HG03135 (cell line): ENCODE data around the gene MOSMO.
"Not testable (repeated sequence)": the region's sequence is repeated elsewhere in the genome, so short reads cannot be mapped to it uniquely, and the experiment has no call there.

Experiments
- ATAC-seq: cut with Tn5 transposase; IDR thresholded peaks from one replicate; pipeline ENCODE4 v1.9.1; 2021; ENCODE audit warnings: mild to moderate bottlenecking, moderate library complexity; ENCODE audit not compliant: unreplicated experiment

The MOSMO gene

DNA sequence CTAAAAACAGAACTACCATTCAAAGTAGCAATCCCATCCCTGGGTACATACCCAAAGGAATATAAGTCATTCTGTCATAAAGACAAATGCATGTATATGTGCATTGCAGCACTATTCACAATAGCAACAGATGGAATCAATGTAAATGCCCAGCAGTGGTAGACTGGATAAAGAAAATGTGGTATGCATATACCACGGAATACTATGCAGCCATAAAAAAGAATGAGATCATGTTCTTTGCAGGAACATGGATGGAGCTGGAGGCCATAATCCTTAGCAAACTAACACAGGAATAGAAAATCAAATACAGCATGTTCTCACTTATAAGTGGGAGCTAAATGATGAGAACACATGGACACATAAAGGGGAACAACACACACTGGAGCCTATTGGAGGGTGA, 120.6 kb downstream of the MOSMO start:
- not testable (repeated sequence) for ATAC-seq

DNA sequence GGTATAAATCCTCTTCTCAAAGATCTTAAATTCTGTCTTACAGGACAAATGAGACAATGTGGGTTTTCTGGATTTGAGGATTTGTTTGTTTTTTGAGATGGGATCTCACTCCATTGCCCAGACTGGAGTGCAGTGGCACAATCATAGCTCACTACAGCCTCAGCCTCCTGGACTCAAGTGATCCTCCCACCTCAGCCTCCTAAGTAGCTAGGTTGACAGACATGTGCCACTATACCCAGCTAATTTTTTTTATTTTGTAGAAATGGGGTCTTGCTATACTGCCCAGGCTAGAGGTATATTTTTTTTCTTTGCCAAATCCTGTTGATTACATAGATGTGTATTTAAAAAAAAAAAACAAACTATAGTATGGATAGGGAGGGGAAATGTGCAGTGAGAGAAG, 122.6 kb downstream of the MOSMO start:
- ATAC-seq, result no peak

DNA sequence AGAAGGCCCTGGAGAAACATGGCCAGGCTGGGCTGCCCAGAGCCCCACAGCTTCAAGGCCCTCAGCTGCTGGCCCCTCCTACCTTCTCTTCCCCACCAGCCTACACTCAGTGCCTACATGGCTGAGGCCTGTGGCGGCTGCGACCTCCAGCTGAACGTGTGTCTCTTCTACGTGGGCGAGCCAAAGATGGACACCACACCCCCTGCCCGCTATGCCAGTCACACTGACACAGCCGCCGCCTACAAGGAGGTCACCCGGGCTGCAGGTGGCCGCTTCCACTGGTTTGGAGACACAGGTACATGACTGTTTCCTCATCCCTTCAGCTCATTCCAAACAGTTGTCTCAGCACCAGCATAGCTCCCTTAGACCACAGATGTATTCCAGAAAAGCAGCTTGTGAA, 124.9 kb downstream of the MOSMO start:
- no peak for ATAC-seq
